Liver (tissue), 9 donors: ENCODE measurements around the gene GBX1. TPM values are rescaled to one million over a fixed set of nuclear protein-coding genes. Genes with fewer than 3 reads are reported as not detected.

ENCODE experiments used
- DNase-seq: peaks from one replicate; pipeline ENCODE4 v3.0.0-alpha.2; 2017; ENCODE audit warnings: low spot score
- H3K27ac ChIP-seq, 2 donors: one replicate each; pipeline ENCODE4 v1.7.0; 2013; ENCODE audit warnings: inconsistent platforms in 2 of 2, low read length in 2 of 2, control low read depth in 1 of 2, low read depth in 1 of 2, mild to moderate bottlenecking in 1 of 2
- H3K27me3 ChIP-seq, 4 donors: one replicate each; pipeline versions ENCODE4 v1.6.1 to v1.7.0; 2013; ENCODE audit warnings: low read length in 3 of 4, inconsistent platforms in 1 of 4, mild to moderate bottlenecking in 1 of 4, moderate library complexity in 1 of 4; ENCODE audit not compliant: control insufficient read depth in 4 of 4, insufficient read depth in 4 of 4
- H3K36me3 ChIP-seq, 4 donors: one replicate each; pipeline versions ENCODE4 v1.6.1 to v1.7.0; 2013; ENCODE audit warnings: low read length in 3 of 4, mild to moderate bottlenecking in 3 of 4, low read depth in 1 of 4, moderate library complexity in 1 of 4; ENCODE audit not compliant: control insufficient read depth in 4 of 4, insufficient read depth in 3 of 4
- H3K4me1 ChIP-seq, 4 donors: one replicate each; pipeline versions ENCODE4 v1.6.1 to v1.7.0; 2013; ENCODE audit warnings: low read length in 3 of 4, mild to moderate bottlenecking in 3 of 4, moderate library complexity in 1 of 4; ENCODE audit not compliant: control insufficient read depth in 4 of 4, insufficient read depth in 4 of 4
- H3K4me3 ChIP-seq, 3 donors: one replicate each; pipeline versions ENCODE4 v1.6.1 to v1.7.0; 2013; ENCODE audit warnings: low read length in 3 of 3, control low read depth in 1 of 3, low read depth in 1 of 3, mild to moderate bottlenecking in 1 of 3
- H3K9ac ChIP-seq, 2 donors: one replicate each; pipeline ENCODE4 v1.7.0; 2013; ENCODE audit warnings: low read length in 2 of 2, mild to moderate bottlenecking in 2 of 2, moderate library complexity in 2 of 2, control low read depth in 1 of 2, low read depth in 1 of 2
- H3K9me3 ChIP-seq, 4 donors: one replicate each; pipeline versions ENCODE4 v1.6.1 to v1.7.0; 2013; ENCODE audit warnings: low read length in 3 of 4; ENCODE audit not compliant: control insufficient read depth in 4 of 4
- ATF3 ChIP-seq: IDR thresholded peaks from 2 replicates; pipeline ENCODE4 v1.6.1; 2016; ENCODE audit warnings: antibody characterized with exemption
- EGR1 ChIP-seq, 2 donors: IDR thresholded peaks; 2 replicates each; pipeline ENCODE4 v1.6.1; 2016 to 2018; ENCODE audit warnings: antibody characterized with exemption in 2 of 2, low read depth in 2 of 2
- FOXA1 ChIP-seq: IDR thresholded peaks from 2 replicates; pipeline ENCODE4 v1.6.1; 2016; ENCODE audit warnings: antibody characterized with exemption
- FOXA2 ChIP-seq: IDR thresholded peaks from 2 replicates; pipeline ENCODE4 v1.6.1; 2016; ENCODE audit warnings: antibody characterized with exemption
- GABPA ChIP-seq, 2 donors: IDR thresholded peaks in 1 of 2; conservative IDR thresholded peaks in 1 of 2; 2 replicates each; pipeline ENCODE4 v1.6.1; 2016; ENCODE audit warnings: antibody characterized with exemption in 2 of 2, mild to moderate bottlenecking in 1 of 2, moderate library complexity in 1 of 2
- HNF4A ChIP-seq, 2 donors: conservative IDR thresholded peaks; 2 replicates each; pipeline ENCODE4 v1.6.1; 2016; ENCODE audit warnings: antibody characterized with exemption in 2 of 2, mild to moderate bottlenecking in 2 of 2
- JUND ChIP-seq, 2 donors: IDR thresholded peaks; 2 replicates each; pipeline ENCODE4 v1.6.1; 2016; ENCODE audit warnings: antibody characterized with exemption in 2 of 2
- RAD21 ChIP-seq, 2 donors: IDR thresholded peaks; 2 replicates each; pipeline ENCODE4 v1.6.1; 2016; ENCODE audit warnings: antibody characterized with exemption in 2 of 2, mild to moderate bottlenecking in 2 of 2
- RXRA ChIP-seq, 2 donors: IDR thresholded peaks; 2 replicates each; pipeline ENCODE4 v1.6.1; 2017 to 2018; ENCODE audit warnings: antibody characterized with exemption in 2 of 2, mild to moderate bottlenecking in 1 of 2
- SP1 ChIP-seq: IDR thresholded peaks from 2 replicates; pipeline ENCODE4 v1.6.1; 2018; ENCODE audit warnings: antibody characterized with exemption, mild to moderate bottlenecking
- TAF1 ChIP-seq: conservative IDR thresholded peaks from 2 replicates; pipeline ENCODE4 v1.6.1; 2016; ENCODE audit warnings: antibody characterized with exemption, mild to moderate bottlenecking
- YY1 ChIP-seq: IDR thresholded peaks from 2 replicates; pipeline ENCODE4 v1.6.1; 2016; ENCODE audit warnings: antibody characterized with exemption, mild to moderate bottlenecking
- WGBS: extraction: QIAGEN DNeasy Blood & Tissue Kit; methylation state at CpG from one replicate; pipeline ENCODE4 v1.1.7; 2013; 5-methylcytosine and 5-hydroxymethylcytosine counted together
- polyA plus RNA-seq, 2 donors: library from polyadenylated mRNA; stranded (reverse) in 1 of 2; unstranded in 1 of 2; fragments of 200-250 nt in 1 of 2; fragments of >200 nt in 1 of 2; fragmentation: Nextera tagmentation in 1 of 2; extraction: Ambion mirVana in 1 of 2; gene quantifications; one replicate each; pipeline versions ENCODE4 v1.2.1 to v1.2.3, GENCODE V29; 2013 to 2015
- total RNA-seq, 2 donors: library from RNA; depleted of rRNA; stranded (reverse); fragments of >200 nt; gene quantifications; one replicate each; pipeline ENCODE4 v1.2.3, GENCODE V29; 2014
- TF ChIP-seq, protein P1 (sequence below): fragments of 150-350 bp; IDR thresholded peaks from 2 replicates; pipeline ENCODE4 v1.5.1; 2017; ENCODE audit warnings: improper control_type of control experiment, low read depth, low read length; ENCODE audit not compliant: missing input control
- TF ChIP-seq, protein P2 (sequence below): IDR thresholded peaks from 2 replicates; pipeline ENCODE4 v1.6.1; 2016; ENCODE audit warnings: antibody characterized with exemption, mild to moderate bottlenecking
- TF ChIP-seq, protein P3 (sequence below): IDR thresholded peaks from 2 replicates; pipeline ENCODE4 v1.6.1; 2016; ENCODE audit warnings: antibody characterized with exemption
- donor health status: healthy.
- donor health status: healthy.
- donor health status: healthy.
- donor health status: healthy.
- donor health status: healthy.

Gene GBX1
- total and polyA plus RNA-seq, 4 donors = not detected

GRCh38 chr7:151146761-151147160 lies 20.7 kb downstream of the GBX1 start:
- no peaks in the 10 kb centered on the region for H3K4me1 ChIP-seq
- no peaks in the 10 kb centered on the region for H3K9me3 ChIP-seq
- no peak overlapping the region for H3K9ac ChIP-seq
- H3K4me3 ChIP-seq = no peak overlapping the region
- 86% methylated on average over 3 of the region's 3 CpGs for WGBS
- no peak overlapping the region for H3K27ac ChIP-seq
- peaks cover 0 to 2% (median 0%) of the 10 kb centered on the region in 4 donors for H3K27me3 ChIP-seq
- DNase-seq = no peak
- no peak for TF ChIP-seq YY1
- no peak for TF ChIP-seq ATF3
- no peak for TF ChIP-seq FOXA1
- no peak for TF ChIP-seq FOXA2
- TF ChIP-seq RAD21 (IDR thresholded peaks at IDR 0.05) = no peak
- TF ChIP-seq GABPA (IDR thresholded peaks at IDR 0.05 in 1 of 2, conservative IDR thresholded peaks at IDR 0.05 in 1 of 2) = no peak
- TF ChIP-seq, protein P1, sequence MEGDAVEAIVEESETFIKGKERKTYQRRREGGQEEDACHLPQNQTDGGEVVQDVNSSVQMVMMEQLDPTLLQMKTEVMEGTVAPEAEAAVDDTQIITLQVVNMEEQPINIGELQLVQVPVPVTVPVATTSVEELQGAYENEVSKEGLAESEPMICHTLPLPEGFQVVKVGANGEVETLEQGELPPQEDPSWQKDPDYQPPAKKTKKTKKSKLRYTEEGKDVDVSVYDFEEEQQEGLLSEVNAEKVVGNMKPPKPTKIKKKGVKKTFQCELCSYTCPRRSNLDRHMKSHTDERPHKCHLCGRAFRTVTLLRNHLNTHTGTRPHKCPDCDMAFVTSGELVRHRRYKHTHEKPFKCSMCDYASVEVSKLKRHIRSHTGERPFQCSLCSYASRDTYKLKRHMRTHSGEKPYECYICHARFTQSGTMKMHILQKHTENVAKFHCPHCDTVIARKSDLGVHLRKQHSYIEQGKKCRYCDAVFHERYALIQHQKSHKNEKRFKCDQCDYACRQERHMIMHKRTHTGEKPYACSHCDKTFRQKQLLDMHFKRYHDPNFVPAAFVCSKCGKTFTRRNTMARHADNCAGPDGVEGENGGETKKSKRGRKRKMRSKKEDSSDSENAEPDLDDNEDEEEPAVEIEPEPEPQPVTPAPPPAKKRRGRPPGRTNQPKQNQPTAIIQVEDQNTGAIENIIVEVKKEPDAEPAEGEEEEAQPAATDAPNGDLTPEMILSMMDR = no peak
- no peak for TF ChIP-seq HNF4A (conservative IDR thresholded peaks at IDR 0.05)
- no peak for TF ChIP-seq EGR1 (IDR thresholded peaks at IDR 0.05; ENCODE audit: low read depth in 2 of 2)
- no peak for TF ChIP-seq RXRA (IDR thresholded peaks at IDR 0.05)
- TF ChIP-seq, protein P2, sequence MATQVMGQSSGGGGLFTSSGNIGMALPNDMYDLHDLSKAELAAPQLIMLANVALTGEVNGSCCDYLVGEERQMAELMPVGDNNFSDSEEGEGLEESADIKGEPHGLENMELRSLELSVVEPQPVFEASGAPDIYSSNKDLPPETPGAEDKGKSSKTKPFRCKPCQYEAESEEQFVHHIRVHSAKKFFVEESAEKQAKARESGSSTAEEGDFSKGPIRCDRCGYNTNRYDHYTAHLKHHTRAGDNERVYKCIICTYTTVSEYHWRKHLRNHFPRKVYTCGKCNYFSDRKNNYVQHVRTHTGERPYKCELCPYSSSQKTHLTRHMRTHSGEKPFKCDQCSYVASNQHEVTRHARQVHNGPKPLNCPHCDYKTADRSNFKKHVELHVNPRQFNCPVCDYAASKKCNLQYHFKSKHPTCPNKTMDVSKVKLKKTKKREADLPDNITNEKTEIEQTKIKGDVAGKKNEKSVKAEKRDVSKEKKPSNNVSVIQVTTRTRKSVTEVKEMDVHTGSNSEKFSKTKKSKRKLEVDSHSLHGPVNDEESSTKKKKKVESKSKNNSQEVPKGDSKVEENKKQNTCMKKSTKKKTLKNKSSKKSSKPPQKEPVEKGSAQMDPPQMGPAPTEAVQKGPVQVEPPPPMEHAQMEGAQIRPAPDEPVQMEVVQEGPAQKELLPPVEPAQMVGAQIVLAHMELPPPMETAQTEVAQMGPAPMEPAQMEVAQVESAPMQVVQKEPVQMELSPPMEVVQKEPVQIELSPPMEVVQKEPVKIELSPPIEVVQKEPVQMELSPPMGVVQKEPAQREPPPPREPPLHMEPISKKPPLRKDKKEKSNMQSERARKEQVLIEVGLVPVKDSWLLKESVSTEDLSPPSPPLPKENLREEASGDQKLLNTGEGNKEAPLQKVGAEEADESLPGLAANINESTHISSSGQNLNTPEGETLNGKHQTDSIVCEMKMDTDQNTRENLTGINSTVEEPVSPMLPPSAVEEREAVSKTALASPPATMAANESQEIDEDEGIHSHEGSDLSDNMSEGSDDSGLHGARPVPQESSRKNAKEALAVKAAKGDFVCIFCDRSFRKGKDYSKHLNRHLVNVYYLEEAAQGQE = no peak
- TF ChIP-seq SP1 = no peak
- no peak for TF ChIP-seq JUND (IDR thresholded peaks at IDR 0.05)
- H3K36me3 ChIP-seq = peaks cover 2 to 29% (median 13%) of the 10 kb centered on the region in 4 donors

DNA sequence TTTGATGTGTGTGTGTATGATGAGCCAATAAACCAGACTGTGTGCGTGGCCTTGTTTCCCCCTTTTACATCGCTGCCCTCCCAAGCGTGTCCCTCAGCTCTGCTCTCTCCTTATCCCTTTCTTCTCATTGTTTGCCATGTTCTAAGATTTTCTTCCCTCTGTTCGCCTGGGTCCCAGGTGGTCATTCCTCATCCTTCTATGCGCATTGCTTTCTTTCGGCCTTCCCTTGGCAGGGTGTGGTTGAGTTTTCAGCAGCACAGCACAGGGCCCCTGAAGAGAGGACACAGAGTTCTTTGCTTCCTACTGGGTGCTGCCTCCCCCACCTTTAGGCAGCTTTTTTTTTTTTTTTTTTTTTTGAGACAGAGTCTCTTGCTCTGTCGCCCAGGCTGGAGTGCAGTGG lies 23.1 kb downstream of the GBX1 start:
- WGBS = 96% methylated on average over 7 of the region's 7 CpGs
- no peaks in the 10 kb centered on the region for H3K9me3 ChIP-seq
- peaks cover 8 to 47% (median 17%) of the 10 kb centered on the region in 4 donors for H3K36me3 ChIP-seq
- no peak overlapping the region for H3K4me3 ChIP-seq
- TF ChIP-seq, protein P3, sequence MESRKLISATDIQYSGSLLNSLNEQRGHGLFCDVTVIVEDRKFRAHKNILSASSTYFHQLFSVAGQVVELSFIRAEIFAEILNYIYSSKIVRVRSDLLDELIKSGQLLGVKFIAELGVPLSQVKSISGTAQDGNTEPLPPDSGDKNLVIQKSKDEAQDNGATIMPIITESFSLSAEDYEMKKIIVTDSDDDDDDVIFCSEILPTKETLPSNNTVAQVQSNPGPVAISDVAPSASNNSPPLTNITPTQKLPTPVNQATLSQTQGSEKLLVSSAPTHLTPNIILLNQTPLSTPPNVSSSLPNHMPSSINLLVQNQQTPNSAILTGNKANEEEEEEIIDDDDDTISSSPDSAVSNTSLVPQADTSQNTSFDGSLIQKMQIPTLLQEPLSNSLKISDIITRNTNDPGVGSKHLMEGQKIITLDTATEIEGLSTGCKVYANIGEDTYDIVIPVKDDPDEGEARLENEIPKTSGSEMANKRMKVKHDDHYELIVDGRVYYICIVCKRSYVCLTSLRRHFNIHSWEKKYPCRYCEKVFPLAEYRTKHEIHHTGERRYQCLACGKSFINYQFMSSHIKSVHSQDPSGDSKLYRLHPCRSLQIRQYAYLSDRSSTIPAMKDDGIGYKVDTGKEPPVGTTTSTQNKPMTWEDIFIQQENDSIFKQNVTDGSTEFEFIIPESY = no peak
- TF ChIP-seq FOXA1 = no peak
- TF ChIP-seq YY1 = no peak
- no peak for TF ChIP-seq JUND (IDR thresholded peaks at IDR 0.05)
- TF ChIP-seq TAF1 = no peak
- TF ChIP-seq, protein P1 = no peak
- no peak for TF ChIP-seq HNF4A (conservative IDR thresholded peaks at IDR 0.05)
- TF ChIP-seq RAD21 (IDR thresholded peaks at IDR 0.05) = no peak
- TF ChIP-seq, protein P2 = no peak
- H3K9ac ChIP-seq = no peak overlapping the region
- no peak for DNase-seq
- no peaks in the 10 kb centered on the region for H3K4me1 ChIP-seq
- H3K27me3 ChIP-seq = no peaks in the 10 kb centered on the region
- H3K27ac ChIP-seq = no peak overlapping the region
